DMS114 treated with DMSO at 0.1 percent for 48 hours (cell line): ENCODE measurements around the gene TACSTD2.
"Not testable (repeated sequence)": the region's sequence is repeated elsewhere in the genome, so short reads cannot be mapped to it uniquely, and the experiment has no call there.

Source experiments
- DNase-seq: peaks from one replicate; lab custom pipeline; 2025; ENCODE audit not compliant: unreplicated experiment; lab: John Stamatoyannopoulos, UW

TACSTD2 gene

GRCh38 chr1:58576727-58577653, at the start of gene TACSTD2:
TACSTD2 (minus strand) TSS chr1:58577252; CDS start chr1:58577156, 96 bp downstream.
- no peak for DNase-seq

DNA sequence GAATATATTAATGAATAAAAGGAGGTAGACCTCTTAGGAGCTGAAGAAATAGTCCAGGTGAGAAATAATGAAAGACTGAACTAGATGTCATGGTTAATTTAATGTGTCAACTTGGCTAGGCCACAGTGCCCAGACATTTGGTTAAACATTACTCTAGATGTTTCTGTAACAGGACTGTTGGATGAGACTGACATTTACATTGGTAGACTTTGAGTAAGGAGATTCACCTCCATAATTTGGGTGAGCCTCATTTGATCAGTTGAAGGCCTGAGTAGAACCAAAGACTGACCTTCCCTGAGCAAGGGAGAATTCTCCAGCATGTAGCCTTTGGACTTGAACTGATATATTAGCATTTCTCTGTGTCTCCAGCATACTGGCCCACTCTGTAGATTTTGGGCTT, 49.2 kb upstream of the TACSTD2 start:
- no peak for DNase-seq

DNA sequence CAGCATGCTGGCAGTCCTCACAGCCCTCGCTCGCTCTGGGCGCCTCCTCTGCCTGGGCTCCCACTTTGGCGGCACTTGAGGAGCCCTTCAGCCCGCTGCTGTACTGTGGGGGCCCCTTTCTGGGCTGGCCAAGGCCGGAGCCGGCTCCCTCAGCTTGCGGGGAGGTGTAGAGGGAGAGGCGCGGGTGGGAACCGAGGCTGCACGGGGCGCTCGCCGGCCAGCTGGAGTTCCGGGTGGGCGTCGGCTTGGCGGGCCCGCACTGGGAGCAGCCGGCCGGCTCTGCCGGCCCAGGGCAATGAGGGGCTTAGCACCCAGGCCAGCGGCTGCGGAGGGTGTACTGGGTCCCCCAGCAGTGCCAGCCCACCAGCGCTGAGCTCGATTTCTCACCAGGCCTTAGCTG, 46.2 kb upstream of the TACSTD2 start:
- not testable (repeated sequence) for DNase-seq

DNA sequence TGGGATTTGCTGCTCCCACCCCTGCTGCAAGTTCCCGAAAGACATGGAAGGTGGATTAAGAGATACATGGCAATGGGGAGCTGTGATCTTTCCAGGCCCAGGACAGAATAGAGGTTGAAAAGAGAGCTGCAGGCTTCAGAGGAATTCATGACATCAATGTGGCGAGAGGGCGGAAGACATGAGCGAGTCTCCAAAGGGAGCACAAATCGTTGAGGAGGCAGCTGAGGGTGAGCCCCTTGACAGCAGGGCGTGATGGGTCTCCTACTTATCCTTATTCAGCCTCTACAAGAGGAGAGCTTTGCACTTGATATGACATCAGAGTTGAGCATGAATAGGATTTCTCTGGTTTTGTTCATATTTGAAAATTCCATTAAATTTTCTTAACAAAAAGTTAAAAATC, 45.5 kb upstream of the TACSTD2 start:
- no peak for DNase-seq

GRCh38 chr1:58621391-58621790, 44.3 kb upstream of the TACSTD2 start:
- no peak for DNase-seq

DNA sequence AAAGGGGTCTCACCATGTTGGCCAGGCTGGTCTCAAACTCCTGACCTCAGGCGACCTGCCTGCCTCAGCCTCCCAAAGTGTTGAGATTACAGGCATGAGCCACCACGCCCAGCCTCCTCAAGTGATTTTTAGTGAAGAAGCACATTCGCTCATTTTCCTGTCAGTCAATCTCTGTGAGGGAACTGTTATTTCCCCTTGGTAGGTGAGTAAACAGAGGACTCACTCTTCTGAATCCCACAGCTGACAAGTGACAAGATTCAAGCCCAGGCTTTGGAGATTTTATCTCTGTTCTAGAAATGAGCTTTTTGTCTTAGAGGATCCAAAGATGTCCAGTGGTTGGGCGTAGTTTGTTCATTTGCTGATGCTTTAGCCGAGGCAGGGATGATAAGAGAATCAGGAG, 43.9 kb upstream of the TACSTD2 start:
- no peak for DNase-seq

- no peak for DNase-seq
Measured at GRCh38 chr1:58620259-58620658, 43.2 kb upstream of the TACSTD2 start.

DNA sequence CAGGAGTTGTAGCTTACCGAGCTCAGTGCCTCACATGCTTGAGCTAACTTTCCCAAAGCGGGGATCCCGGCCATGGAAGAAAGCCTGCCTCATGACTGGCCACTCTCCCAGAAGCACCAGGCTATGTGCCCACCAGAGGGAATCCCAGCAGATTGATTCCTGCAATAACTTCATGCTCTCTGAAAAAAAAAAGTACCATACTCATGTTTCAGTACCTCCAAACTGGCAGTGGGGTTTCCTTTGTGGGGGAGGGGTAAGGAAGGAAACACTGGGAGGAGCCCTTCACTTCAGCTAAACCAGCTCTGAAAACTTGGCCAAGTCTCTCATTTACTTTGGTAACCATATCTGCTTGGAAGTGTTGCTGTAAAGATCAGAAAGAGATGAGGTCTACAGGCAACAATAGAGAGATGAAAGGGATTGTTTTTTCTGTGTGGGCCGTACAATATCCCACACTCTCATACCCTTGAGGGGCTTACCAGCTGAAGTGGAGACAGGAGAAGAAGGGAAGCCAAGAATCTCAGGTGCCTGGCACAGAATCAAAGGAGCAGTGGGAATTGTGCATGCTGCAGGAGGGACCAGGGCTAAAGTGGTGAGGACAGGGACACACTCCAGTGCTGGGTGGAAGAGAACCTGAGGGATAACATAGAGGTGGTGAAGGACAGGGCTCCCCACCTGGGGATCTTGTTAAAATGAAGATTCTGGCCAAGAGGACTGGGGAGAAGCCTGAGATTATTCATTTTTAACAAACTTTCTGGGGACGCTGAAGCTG, 42.4 kb upstream of the TACSTD2 start:
- no peak for DNase-seq

GRCh38 chr1:58618303-58618702, 41.3 kb upstream of the TACSTD2 start:
- DNase-seq = no peak

GRCh38 chr1:58611861-58612385, 34.9 kb upstream of the TACSTD2 start:
- no peak for DNase-seq

- no peak for DNase-seq
Measured at GRCh38 chr1:58608945-58609344, 31.9 kb upstream of the TACSTD2 start.

DNA sequence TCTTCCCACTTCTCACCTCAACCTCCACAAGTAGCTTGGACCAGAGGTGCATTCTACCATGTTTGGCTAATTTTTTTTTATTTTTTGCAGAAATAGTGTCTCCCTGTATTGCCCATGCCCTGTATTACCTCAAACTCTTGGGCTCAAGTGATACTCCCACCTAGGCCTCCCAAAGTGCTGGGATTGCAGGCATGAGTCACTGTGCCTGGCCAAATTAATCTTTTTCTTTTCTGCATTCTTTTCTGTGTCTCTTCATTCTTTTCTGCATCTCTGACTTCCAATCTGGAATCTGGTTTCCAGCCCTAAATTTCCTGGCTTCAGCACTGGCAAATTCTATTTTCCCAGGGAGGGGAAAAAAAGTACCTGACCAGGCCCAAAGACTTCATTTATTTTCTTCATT, 31.2 kb upstream of the TACSTD2 start:
- DNase-seq = no peak

DNA sequence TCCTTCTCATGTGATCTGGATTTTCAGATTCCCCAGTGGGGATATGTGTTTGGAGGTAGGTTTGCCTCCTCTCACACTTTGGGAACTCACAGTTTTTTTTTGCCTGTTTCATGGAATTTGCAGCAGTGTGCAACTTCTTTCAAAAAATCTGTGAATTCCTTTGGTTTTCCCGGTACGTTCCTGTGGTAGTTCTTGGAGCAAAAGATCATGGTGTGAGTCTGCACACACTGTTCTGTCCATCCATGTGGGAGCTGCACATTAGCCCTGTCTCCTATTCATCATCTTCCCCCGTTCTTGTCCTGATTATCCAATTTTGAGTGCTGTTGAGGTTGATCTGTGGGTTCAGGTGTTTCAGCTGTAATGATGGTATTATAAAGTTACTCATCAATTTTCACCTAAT, 30.3 kb upstream of the TACSTD2 start:
- no peak for DNase-seq

DNA sequence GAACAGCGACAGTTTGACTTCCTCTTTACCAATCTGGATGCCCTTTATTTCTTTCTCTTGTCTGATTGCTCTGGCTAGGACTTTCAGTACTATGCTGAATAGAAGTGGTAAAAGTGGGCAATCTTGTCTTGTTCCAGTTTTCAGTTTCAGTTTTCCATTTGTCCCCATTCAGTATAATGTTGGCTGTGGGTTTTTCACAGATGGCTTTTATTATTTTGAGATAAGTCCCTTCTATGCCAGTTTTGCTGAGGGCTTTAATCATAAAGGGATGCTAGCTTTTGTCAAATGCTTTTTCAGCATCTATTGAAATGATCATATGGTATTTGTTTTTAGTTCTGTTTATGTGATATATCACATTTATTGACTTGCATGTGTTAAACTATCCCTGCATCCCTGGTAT, 24.9 kb upstream of the TACSTD2 start:
- not testable (repeated sequence) for DNase-seq

GRCh38 chr1:58597996-58598395, 20.9 kb upstream of the TACSTD2 start:
- no peak for DNase-seq

DNA sequence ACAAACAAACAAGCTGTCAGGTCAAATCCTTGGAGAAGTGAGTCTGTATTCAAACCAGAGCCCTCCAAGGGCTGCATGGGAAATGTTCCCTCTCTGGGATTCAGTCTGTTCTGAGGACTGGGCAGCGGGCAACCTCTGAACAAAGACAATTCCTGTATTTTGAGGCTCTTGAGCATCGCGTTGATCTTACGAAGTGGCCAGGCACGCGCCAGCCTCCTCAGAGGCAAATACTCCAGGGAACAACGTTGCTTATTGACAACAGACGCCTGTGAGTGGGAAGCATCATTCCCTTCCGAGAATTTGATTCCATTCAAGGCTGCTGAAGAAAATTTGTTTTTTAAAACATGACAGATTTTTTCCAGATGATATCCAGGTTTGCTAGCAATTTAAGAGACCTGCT, 20.0 kb upstream of the TACSTD2 start:
- no peak for DNase-seq

DNA sequence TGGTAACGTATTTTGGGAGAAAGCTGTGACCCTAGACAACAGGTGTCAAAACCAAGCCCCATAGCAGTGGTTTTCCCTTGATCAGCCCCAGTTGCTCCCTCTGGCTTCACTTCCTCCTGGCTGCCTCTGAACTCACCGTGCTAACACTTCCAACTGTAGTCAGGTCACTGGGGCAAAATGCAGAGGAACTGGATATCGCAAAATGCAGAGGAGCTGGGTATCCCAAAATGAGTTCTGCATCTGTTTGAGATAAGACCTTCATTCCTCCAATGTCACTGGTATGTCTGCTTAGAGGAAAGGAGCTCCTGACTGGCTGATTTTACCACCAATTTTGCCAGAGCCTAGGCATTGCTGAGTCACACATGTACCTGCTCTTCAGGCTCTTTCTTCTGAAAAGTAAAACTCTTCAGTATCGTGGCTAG, 19.6 kb upstream of the TACSTD2 start:
- DNase-seq = no peak

- DNase-seq = no peak
Measured at GRCh38 chr1:58594546-58594945, 17.5 kb upstream of the TACSTD2 start.

- no peak for DNase-seq
Measured at GRCh38 chr1:58592522-58593134, 15.6 kb upstream of the TACSTD2 start.

DNA sequence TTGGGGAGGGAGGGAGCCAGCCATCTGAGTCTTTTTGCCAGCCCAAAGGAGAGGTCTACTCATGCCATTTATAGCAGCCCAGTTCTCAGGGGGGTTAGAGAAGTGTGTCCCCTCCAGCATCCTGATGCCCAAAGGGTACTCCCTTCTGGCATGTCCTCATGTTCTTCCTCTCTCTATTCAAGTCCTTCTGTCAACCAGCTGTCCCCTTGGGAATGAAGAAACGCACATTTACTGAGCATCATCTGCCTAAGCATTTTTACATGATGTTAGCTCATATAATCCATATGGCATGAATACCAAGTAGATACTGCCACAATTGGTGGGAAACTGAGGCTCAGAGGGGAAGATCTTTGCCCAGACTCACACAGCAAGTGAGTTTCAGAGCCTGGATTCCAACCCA, 14.8 kb upstream of the TACSTD2 start:
- DNase-seq = no peak

DNA sequence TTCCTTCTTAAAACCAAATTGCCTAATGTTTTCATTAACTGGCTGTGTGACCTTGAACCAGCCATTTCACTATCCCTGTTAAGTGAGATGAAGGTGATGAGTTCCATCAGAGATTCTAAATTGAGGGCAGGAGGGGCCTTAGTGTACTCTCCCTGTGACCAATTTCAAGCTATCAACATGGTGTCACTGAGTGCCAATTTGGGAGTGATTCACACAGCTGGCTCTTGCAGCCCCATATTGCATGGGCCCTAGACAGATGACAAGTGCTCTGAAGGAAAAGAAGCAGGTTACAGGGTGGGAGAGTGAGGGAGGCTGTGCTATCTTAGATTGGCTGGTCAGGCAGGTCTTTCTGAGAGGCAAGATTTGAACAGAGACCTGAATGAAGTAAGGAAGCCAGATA, 13.0 kb upstream of the TACSTD2 start:
- no peak for DNase-seq
